ENCODE data around the gene P3H4.
"Not testable (repeated sequence)": the region's sequence is repeated elsewhere in the genome, so short reads cannot be mapped to it uniquely, and the experiment has no call there.

The P3H4 gene

GRCh38 chr17:41811549-41812380 is at the start of gene P3H4:
Gene P3H4 (minus strand): TSS chr17:41811949. CDS start chr17:41811915, 34 bp downstream.
- peak; percentile 92 for DNase-seq

- no peak for DNase-seq
Observed at GRCh38 chr17:41860254-41860931, 48.6 kb upstream of the P3H4 start.

GRCh38 chr17:41851382-41851781 is 39.6 kb upstream of the P3H4 start:
- DNase-seq: not testable (repeated sequence)

- no peak for DNase-seq
Observed at GRCh38 chr17:41849251-41849990, 37.7 kb upstream of the P3H4 start.

GRCh38 chr17:41848788-41849187 is 37.0 kb upstream of the P3H4 start:
- DNase-seq: no peak

GRCh38 chr17:41844971-41845370 is 33.2 kb upstream of the P3H4 start:
- no peak for DNase-seq

GRCh38 chr17:41840781-41841180 is 29.0 kb upstream of the P3H4 start:
- not testable (repeated sequence) for DNase-seq

GRCh38 chr17:41839448-41839847 is 27.7 kb upstream of the P3H4 start:
- DNase-seq: not testable (repeated sequence)

- no peak for DNase-seq
Observed at GRCh38 chr17:41837761-41838538, 26.2 kb upstream of the P3H4 start, which contains the start of gene KLHL10. Gene KLHL10 (plus strand): TSS chr17:41837825. CDS start chr17:41837933, 108 bp downstream.

- DNase-seq: no peak
Observed at GRCh38 chr17:41836550-41837196, 24.9 kb upstream of the P3H4 start.

GRCh38 chr17:41835800-41836549 is 24.2 kb upstream of the P3H4 start, which contains the start of gene NT5C3B:
Gene NT5C3B (minus strand): TSS chr17:41836232. CDS start chr17:41836193, 39 bp downstream.
- DNase-seq: peak; percentile 85

- no peak for DNase-seq
Observed at GRCh38 chr17:41835214-41835799, 23.6 kb upstream of the P3H4 start.

- not testable (repeated sequence) for DNase-seq
Observed at GRCh38 chr17:41829961-41830360, 18.2 kb upstream of the P3H4 start.

- no peak for DNase-seq
Observed at GRCh38 chr17:41825175-41825845, 13.6 kb upstream of the P3H4 start.

- no peak for DNase-seq
Observed at GRCh38 chr17:41824086-41824485, 12.3 kb upstream of the P3H4 start.

- no peak for DNase-seq
Observed at GRCh38 chr17:41823580-41823979, 11.8 kb upstream of the P3H4 start.

- no peak for DNase-seq
Observed at GRCh38 chr17:41823141-41823524, 11.4 kb upstream of the P3H4 start.

GRCh38 chr17:41822216-41823140 is 10.7 kb upstream of the P3H4 start:
- DNase-seq: no peak

- DNase-seq: no peak
Observed at GRCh38 chr17:41821776-41822175, 10.0 kb upstream of the P3H4 start.
